Prostate gland (tissue), 1 donor: ENCODE measurements around the gene SUSD3.

Experiments
- POLR2A ChIP-seq: fragments of 450-650 bp; IDR thresholded peaks from one replicate; pipeline ENCODE4 v1.6.1; 2016; ENCODE audit warnings: antibody characterized with exemption, mild to moderate bottlenecking
- POLR2AphosphoS5 ChIP-seq: sonication (generic); formaldehyde crosslinking; IDR thresholded peaks from one replicate; pipeline ENCODE4 v1.6.1; 2017; ENCODE audit warnings: antibody characterized with exemption

DNA sequence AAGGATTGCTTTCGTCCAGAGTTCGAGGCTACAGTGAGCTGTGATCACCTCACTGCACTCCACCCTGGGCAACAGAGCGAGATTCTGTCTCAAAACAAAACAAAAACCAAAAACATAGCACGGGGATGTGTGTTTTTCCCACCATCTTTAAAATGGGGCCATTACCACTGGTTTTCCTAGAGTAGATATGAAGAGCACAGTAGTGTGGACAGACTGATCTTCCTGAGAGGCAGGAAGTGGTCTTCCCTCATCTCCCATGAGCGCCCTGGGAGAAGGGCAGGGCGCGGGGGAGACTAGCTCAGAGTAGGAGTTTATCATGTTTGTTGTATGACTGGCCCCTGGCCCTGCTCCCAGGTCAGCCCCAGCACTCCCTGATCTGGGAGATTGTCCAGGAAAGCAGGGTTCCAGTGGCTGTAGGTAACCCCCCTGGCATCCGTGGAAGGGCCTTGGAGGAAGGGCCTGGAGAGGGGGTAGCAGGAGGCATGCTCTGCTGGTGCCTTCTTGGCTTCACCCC is 2.3 kb downstream of the SUSD3 start:
- TF ChIP-seq POLR2AphosphoS5 (no peak), POLR2A (no peak)
